ENCODE measurements around the gene PPP1R12B.
"Not testable (repeated sequence)": the region's sequence is repeated elsewhere in the genome, so short reads cannot be mapped to it uniquely, and the experiment has no call there.

PPP1R12B gene

DNA sequence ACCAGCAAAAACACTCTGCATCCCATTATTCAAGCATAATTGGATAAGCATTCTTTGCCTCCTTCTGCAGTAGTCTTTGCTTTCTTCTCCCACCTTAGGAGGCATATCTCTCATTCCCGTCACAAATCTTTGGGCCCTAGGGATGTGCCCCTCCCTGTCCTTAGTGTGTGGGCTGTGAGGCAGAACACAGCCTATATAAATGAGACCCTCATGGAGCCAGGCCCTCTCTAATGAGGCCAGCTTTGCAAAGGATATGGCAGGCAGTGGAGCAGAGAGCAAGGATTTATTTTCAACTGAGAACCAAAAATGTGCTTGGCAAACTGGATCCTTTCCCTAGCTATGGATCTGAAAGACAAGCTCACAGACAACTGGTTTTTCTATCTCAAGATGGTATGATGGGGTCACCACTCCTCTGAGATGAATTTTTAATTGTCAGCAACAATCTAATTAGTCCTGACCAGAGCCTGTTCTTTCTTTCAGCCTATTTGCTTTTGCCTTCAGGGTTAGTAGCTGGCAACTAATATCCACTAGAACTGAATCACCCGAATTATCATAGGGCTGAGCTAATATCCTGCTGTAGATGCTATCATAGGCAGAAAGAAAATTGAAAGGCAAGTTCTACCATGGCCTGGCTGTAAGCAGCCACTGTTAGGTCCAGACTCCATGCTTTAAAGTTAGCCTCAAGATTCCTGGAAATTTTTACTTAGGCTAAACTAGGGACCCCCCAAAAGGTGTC lies 227.6 kb downstream of the PPP1R12B start:
- no peak for DNase-seq (ENCODE audit: extremely low read depth in 1 of 2, low read depth in 1 of 2)

DNA sequence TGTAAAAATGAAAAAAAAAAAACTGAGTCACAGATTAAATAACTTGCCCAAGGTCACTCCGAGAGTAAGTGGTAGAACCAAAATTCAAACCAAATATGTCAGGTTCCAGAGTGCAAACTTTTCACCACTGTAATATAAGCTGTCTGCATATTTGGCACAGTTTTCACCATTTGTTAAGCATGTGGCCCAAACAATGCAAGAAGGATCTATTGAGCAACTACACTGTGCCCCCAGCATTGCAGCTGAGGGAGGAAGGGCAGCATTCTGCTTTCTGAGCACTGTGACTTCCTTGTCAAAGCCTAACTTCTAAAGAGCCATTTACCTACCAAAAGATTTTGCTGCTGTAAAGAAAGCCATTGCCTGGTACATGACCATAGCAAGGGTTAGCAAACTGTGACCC lies 228.3 kb downstream of the PPP1R12B start:
- no peak for DNase-seq (ENCODE audit: extremely low read depth in 1 of 2, low read depth in 1 of 2)

DNA sequence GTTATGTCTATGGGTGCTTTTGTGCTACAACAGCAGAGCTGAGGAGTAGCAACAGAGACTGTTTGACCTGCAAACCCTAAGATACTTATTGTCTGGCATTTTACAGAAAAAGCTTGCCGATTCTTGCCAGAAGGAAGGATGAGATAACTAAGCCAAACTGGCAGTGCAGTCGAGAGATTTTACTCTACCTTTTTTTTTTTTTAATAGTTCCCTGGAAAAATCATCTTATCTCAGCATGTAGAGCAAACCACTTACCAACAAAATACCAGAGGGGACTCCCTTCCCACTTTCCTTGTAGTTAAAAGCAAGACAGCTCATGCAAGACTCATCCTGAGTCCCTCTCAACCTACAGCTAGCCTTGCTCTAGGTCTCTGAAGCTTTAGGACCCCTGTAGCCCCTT lies 228.9 kb downstream of the PPP1R12B start:
- no peak for DNase-seq (ENCODE audit: extremely low read depth in 1 of 2, low read depth in 1 of 2)

DNA sequence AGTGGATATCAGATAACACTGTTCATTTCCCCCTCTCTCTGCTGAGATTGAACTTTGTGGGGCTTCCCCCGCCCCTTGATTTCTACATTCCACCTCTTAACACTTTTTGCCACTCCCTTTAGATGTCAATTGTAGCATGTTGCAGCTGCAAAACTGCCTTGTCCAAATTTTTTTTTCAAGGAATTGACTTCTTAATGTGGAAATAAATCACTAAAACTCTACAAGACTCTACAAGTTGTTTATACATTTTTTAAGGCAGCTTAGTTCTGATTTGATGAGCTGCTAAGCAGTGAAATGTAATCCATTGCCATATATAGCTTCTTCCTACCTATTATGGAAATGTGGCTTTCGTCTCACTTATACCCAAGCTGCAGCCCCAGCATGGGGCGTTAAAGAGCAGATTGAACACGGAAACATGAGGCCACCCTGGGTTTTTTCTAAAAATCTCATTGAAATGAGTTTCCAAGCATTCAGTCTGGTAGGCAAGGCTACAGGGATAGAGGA lies 229.6 kb downstream of the PPP1R12B start:
- no peak for DNase-seq (ENCODE audit: extremely low read depth in 1 of 2, low read depth in 1 of 2)

DNA sequence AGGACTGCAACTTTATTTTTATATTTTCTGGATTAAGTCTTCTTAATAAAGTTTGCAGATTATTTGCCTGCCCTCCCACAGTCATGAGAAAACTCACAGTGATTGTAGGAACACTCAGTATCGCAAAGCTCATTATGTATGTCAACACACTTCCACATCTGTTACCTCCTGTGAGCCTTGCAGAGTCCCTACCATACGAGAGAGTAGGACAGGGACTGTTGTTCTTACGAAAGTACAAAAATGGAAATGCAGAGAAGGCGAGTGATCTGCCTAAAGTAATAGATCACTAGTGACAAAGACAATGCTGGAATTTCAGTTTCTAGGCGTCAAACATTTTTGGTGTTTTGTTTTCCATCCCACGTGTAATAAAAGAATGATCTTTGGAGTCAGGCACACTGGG lies 230.1 kb downstream of the PPP1R12B start:
- DNase-seq (ENCODE audit: extremely low read depth in 1 of 2, low read depth in 1 of 2) = no peak

DNA sequence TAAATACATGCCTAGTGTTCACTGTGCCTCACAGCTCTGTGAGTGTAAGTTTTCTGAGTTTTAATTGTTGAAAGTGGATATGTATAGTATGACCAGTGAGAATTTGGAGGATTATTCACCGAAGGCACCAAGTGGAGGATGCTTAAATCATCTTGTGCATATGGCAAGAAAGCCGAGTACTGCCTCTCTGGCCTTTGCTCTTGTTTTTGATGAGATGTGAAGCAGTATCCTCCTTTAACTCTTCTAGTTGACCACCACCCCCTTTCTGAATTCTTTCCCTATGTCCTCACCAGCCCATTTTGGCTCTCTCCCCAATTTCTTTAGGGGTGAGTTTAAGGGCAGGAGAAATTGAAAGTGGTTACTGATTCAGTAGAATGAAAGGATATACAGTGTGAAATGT lies 231.3 kb downstream of the PPP1R12B start:
- no peak for DNase-seq (ENCODE audit: extremely low read depth in 1 of 2, low read depth in 1 of 2)

DNA sequence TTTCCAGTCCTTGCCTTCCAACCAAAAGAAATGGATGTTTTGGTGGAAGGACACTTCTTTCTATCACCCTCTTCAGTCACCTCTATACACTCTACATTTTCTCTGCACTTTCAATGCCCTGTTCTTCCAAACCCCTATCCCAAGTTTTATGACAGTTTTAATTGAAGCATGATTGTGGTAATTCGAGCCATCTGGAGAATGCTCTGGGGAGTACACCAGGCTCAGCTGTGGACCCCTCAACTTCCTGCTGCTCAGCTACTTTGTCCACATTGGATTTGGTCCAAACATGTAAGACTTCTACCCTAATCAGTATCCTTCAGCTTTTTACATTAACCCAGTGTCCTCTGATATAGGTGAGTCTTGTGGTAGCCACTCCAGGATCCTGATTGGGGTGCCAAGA lies 232.1 kb downstream of the PPP1R12B start:
- no peak for DNase-seq (ENCODE audit: extremely low read depth in 1 of 2, low read depth in 1 of 2)

DNA sequence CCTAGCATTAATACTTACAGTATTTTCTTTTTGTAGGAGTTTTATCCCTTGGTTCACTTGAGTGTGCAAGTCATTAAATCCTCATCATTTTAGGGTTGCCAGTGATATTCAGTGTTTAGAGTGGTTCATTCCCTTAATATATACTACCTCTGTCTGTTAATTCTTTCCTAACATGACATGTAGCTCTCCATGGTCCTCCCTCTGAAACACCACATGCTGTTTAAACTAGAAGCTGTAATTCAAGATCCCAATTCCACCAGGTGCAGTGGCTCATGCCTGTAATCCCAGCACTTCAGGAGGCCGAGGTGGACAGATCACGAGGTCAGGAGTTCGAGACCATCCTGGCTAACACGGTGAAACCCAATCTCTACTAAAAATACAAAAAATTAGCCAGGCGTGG lies 233.9 kb downstream of the PPP1R12B start:
- DNase-seq (ENCODE audit: extremely low read depth in 1 of 2, low read depth in 1 of 2) = not testable (repeated sequence)

DNA sequence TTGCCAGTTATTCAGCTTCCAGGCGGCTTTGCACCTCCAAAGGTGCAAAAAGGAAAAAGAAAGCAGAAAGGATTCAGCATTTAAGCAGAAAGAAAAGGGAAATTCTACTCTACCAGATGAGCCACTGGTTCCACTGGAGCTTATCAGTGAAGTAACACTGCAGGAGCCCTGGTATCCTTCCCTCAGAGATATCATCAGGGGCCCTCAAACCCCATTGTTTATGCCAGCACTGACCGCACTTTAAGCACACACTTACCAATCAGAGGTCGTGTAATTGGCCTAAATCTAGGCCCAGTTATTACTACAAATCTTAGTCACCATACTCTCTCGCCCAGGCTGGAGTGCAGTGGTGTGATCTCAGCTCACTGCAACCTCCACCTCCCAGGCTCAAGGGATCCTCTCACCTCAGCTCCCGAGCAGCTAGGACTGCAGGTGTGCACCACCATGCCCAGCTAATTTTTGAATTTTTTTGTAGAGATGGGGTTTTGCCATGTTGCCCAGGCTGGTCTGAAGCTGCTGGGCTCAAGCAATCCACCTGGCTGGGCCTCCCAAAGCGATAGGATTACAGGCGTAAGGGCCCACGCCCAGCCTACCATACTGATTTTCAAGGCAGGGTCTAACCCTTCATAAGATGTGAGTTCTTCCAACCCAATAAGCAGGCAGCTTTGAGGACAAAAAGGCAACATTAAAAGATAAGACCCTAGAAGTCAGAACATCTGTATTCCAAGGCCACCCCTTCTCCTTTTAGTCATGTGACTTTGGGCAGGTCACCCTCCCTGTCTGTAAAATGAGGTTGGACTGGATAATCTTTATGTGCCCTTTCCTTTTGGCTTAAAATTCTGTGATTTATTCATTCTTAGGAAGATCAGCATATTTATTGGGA lies 236.4 kb downstream of the PPP1R12B start:
- no peak for DNase-seq (ENCODE audit: extremely low read depth in 1 of 2, low read depth in 1 of 2)

DNA sequence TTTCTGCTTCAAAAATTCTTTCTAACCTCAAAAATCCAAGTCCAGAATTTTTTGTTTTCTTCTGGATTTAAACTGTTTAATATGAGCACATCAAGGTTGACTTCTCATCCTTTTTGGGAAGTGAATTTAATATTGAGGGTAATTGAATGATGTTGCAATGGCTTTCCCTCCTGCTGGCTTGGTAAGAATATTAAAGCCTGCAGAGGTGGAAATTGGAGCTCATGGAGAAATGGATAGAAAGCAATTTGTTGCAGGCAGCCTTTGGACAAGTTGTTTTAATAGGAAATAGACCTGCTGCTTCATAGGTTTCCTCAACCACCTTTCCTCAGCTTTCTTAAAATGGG lies 237.1 kb downstream of the PPP1R12B start:
- no peak for DNase-seq (ENCODE audit: extremely low read depth in 1 of 2, low read depth in 1 of 2)

DNA sequence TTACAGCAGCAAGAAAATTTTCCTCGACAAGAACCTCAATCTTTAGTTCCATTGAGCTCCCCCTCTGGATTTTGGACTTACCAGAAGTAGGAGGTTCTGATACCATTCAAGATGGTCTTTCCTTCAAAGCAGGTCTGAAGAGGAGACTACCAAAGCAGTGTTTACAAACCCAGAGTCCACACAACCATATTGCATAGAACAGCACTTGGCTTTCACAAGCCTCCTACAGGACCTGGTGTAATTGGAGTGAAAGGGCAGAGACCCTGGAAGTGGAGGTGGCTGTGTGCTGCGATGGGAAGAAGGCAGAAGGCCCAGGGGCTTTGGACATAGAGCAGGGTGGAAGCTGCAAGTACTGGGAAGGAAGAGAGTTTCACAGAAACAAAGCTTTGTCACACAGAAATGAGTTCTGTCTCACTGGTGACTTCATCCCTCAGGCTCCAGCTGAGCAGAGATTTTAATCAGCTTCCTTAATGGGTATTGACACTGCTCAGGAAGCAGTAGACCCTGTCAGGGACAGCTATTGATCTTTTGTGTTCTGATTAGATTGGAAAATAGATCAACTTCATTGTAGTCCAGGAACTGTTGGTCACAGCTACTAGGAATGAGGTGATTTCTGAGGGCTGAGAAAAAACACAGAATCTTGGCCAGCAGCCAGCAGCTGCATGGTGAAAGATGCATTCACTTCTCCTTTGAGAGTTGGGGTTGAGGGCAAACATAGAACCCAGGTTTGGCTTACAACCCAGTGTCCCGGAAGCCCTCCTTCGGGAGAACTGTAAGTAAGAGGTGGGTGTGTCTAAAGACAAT lies 237.7 kb downstream of the PPP1R12B start:
- DNase-seq (ENCODE audit: extremely low read depth in 1 of 2, low read depth in 1 of 2) = no peak

DNA sequence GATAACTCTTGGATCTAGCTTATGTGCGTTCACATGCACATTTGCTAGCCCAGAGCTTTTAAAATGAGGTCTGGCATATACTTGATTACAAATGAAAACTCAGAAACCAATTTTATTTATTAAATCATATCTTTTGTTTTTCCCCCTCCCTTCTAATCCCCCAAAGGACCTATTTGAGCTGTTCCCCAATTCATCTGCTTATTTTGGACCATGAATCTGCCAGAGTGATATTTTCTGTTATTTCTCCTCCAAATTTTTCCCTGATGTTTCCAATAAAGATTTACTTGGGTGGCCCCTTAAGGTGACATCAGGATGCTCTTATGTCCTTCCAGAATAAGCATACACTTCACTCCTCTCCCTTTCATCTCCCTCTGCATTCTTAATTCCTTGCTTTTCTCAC lies 238.4 kb downstream of the PPP1R12B start:
- DNase-seq (ENCODE audit: extremely low read depth in 1 of 2, low read depth in 1 of 2) = no peak

DNA sequence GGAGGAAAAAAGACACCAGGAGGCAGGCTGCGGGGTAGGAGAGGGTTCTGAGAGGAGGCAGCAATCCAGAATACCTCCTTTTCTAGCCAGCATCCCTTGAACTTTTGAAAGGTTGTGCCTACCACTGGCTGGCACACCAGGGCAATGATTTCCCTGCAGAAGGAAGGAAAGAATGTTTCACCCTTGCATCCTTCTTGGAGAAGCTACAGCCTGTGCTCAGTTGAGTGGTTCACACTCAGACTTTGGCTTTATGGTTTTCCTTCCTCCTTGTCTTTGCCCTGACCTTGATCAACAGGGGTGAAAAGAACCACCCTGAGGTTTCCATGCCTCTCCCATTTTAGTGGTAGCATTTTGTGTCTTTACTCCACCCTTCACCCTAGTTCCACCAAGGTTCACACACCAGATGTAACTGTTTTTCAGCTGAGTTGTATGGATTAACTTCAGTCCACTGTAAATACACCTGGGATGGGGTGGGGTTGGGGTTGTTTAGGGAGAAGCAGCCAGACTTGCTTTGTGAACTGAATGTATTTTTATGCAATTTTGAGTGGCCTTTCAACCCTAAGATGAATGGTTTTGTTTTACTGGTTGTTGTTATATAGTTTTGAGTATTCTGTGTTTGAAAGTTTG lies 239.5 kb downstream of the PPP1R12B start:
- DNase-seq (ENCODE audit: extremely low read depth in 1 of 2, low read depth in 1 of 2) = no peak

DNA sequence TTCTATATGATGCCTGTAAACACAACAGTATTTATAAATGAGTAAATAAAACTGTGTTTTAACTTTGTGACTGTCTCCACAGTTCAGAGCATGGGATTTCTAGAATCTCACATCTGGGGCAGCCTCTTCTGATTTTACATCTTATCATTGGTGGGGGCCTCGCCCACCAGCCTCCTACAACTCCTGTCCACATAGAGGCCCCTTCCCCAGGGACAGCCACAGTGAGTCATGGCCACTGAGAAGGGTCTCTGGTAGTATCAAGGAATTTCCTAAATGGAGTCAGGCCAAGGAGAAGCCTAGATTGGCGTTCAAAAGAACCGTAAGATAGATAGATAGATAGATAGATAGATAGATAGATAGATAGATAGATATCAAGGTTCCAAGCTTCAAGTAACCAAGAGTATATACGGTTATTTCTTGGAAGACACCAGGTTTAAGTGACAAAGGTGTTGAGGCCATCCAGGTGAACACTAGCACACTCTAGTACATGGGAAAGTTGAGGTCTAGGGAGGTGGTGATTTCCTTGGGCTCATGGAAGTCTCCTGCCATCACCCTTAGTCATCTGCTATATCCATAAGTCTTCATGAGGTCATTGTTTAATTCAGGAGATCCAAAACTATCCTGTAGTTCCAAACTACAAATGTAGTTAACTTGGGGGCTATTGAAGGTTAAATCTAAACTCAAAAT lies 240.1 kb downstream of the PPP1R12B start:
- DNase-seq (ENCODE audit: extremely low read depth in 1 of 2, low read depth in 1 of 2) = no peak

DNA sequence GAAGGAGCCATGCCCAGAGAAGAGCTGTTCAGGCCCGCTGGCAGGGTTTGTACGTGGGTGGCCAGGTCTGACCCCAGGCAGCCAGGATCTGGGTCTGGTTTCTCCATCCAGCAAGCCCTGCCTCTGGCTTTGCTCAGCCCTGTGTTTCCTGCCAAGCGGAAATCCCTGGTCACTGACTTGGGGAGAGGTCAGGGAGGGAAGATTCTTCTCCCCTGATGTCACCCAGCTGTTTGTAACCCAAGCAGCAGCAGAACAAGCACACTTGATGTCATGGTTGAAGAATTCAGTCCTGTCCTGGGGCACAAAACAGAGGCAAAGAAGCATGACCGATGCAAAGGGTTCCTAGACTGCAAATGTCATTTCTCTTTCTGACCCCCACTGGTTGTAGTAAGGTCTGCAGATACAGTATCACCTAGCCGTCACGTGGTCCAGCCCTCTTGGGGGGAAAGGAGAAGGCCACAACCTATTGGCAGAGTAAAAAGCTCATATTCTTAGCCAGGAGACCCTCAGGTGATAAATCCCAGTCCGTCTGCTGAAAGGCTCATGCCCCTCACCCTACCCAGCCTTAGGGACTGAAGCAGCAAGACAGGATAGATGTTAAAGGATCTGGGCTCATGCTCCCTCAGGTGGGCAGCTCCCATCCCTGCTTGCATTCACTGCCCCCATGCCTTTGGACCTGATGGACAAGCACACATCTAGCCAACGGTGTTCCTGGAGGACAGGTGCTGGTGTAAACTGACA lies 240.9 kb downstream of the PPP1R12B start:
- DNase-seq (ENCODE audit: extremely low read depth in 1 of 2, low read depth in 1 of 2) = no peak

DNA sequence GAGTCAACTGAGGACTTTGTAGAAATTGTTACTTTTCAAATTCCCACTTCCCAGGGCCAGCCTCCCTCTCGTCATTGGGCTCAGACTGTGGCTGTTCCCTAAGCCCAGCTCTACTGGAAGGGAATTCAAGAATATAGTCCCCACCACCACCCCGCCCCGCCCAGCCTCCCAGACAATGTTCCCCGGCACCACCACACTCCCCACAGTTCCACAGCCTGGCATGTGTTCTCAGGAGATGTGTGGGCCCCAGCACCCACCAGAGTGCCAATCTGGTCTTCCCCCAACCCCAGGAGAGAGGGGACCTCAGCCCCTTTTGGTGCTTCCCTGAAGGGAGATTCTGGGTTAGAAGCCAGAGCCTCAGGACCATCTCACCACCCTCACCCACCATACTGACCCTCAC lies 241.6 kb downstream of the PPP1R12B start:
- no peak for DNase-seq (ENCODE audit: extremely low read depth in 1 of 2, low read depth in 1 of 2)

DNA sequence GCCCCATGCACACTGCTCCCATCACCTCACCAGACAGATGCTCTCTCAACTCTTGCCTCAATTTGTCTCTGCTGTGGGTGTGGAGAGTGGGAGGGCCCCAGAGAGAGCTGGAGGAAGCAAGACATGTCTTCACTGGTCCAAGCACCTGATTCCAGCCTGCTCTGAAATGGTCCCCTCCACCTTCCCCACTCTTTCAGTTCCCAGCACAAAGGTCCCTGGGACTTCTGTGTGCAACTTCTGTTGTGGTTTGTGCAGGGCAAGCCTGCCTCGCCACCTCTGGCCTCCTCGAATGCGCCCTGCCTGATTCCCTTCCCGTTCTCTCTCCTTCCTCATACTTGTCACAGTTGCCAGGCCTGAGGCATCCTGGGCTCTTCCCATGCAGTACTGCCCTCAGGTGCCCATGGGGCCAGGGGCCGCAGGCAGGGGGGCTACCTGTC lies 242.5 kb downstream of the PPP1R12B start:
- no peak for DNase-seq (ENCODE audit: extremely low read depth in 1 of 2, low read depth in 1 of 2)

DNA sequence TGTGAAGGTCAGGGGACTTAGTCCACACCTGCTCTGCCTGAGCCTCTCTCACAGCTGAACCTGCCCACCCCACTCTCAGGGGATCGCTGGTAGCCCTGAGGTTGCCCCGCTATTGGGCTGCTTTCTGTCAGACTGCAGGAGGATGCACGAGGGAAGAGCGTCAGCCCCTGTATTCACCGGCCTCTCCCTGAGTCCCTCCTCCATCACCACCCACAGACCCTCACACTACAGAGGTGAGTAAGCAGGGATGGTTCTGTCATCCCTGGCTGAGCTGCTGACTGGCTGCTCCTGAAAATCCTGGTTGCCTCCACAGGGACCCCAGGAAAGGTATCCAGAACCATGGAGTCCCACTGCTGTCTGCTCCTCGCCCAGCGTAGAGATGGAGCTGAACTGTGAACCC lies 243.0 kb downstream of the PPP1R12B start:
- DNase-seq (ENCODE audit: extremely low read depth in 1 of 2, low read depth in 1 of 2) = no peak

DNA sequence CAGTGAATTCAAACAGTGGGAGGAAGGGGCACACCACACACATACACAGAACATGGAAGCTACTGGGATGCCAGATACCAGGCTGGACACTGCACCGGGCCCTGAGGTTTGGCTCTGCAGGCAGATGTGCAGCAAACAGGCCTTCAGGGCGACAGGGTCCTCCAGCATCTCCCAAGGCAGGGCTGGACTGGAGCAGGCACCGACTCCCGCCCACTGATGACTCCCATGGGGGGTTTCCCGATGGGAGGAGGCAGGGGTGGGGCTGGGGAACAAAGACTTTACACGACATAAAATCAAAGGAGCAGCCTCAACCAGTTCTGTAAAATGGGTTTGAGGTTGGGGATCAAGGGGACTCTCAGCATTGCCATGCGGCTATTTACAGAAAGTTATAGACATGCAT lies 243.6 kb downstream of the PPP1R12B start:
- DNase-seq (ENCODE audit: extremely low read depth in 1 of 2, low read depth in 1 of 2) = no peak

DNA sequence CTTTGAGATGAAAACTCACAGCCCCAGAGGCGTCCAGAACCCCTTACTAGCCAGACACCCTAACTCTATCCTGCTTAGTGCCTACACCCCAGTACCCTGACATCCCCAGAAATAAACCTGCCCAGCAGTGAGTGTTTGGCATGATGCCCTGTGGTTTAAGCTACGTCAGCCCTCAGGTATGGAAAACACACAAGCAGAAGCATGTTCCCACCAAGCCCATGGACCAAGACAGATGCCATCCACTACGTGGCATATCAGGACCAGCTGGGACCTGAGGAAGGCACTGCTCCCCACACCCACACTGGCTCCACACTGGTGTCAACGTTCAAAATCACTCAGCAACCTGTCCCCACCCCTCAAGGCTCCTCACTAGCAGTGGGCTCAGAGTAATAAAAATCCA lies 245.3 kb downstream of the PPP1R12B start:
- no peak for DNase-seq (ENCODE audit: extremely low read depth in 1 of 2, low read depth in 1 of 2)
